Hepatocyte (in vitro differentiated cells): Measurements from ENCODE around the gene CEP112.

Experiments used
- CTCF ChIP-seq: fragments of 200-600 bp; sonication (generic); IDR thresholded peaks from 2 replicates; pipeline ENCODE4 v1.5.1; 2016; ENCODE audit warnings: antibody characterized with exemption, mild to moderate bottlenecking; ENCODE audit not compliant: poor library complexity
- EZH2phosphoT487 ChIP-seq: fragments of 200-600 bp; sonication (generic); IDR thresholded peaks from one replicate; pipeline ENCODE4 v1.6.1; 2018; ENCODE audit warnings: antibody characterized with exemption, mild to moderate bottlenecking, low read depth, moderate library complexity; ENCODE audit not compliant: unreplicated experiment, severe bottlenecking

- TF ChIP-seq CTCF, result no peak
- TF ChIP-seq EZH2phosphoT487, result no peak
These were observed 596.8 kb downstream of the CEP112 start for GRCh38 chr17:65595071-65595656.
